ENCODE data around the gene MCRIP1. TPM values are rescaled to one million over a fixed set of nuclear protein-coding genes. Genes with fewer than 3 reads are reported as not detected.

MCRIP1 gene
- total and polyA plus RNA-seq, 2 of the 13 experiments (the other 11 are each of a cell fraction or from before 2014, with no cell fraction given) = 79.7 to 84.9 TPM

GRCh38 chr17:81821603-81822311 is 11.3 kb downstream of the MCRIP1 start:
- ATAC-seq = peak; percentile 84
- H3K27ac ChIP-seq (ENCODE audit: extremely low read length, insufficient read depth, low read length) = peak overlapping the region; percentile 53
- peak overlapping the region in 1 of 3 experiments; percentile 40; a peak in 1 of 6 replicates for H3K4me3 ChIP-seq (replicated peaks in 1 of 3; ENCODE audit: insufficient read depth in 1 of 3, low read depth in 2 of 3, low read length in 3 of 3)
- CTCF ChIA-PET (ENCODE audit: low intra/inter-chr PET ratio, low total read pairs) = interaction anchor here (1.2 to 2.5 kb wide), 3 partner anchors 11 to 88 kb away, joined by 3 to 8 read pairs (median 3); partner anchors contain the start of gene MCRIP1
- H3K9ac ChIP-seq (ENCODE audit: insufficient read depth, low read depth, low read length) = no peak overlapping the region; the same call in 1 of the 2 replicates
- peak; percentile 88 for FAIRE-seq
- POLR2A ChIA-PET = interaction anchor here (0.6 to 2.1 kb wide), 24 partner anchors 11 to 285 kb away, joined by 3 to 52 read pairs (median 5); partner anchors contain the start of genes ALYREF, ANAPC11, ARL16 and DCXR
- no peak overlapping the region for H2AFZ ChIP-seq (ENCODE audit: low read length)
- no peaks in the 10 kb centered on the region for H3K9me3 ChIP-seq (ENCODE audit: low read length)
- H3K36me3 ChIP-seq (replicated peaks in 1 of 2; ENCODE audit: control insufficient read depth in 1 of 2, insufficient read depth in 2 of 2, low read length in 2 of 2) = peaks cover 2 to 6% of the 10 kb centered on the region in 2 experiments; a peak in 2 of 5 replicates
- 27% methylated on average over 3 of the region's 20 CpGs for WGBS (ENCODE audit: low lambda C conversion rate)
- H3K27me3 ChIP-seq (ENCODE audit: control insufficient read depth in 1 of 2, insufficient read depth in 2 of 2, low read length in 2 of 2) = no peaks in the 10 kb centered on the region; a peak in 2 of 5 replicates
- intact Hi-C loops (cut with micrococcal nuclease; ENCODE audit: unreplicated experiment) (loop anchor here (5.0 kb wide), 1 partner anchor 41 kb away; the partner anchor contains the start of gene P4HB), in situ Hi-C loops (cut with HindIII; ENCODE audit: extremely low pct_ligation_motif_present, low pct_unique_long_range_greater_than_20kb) (no loop called here)
- no peaks in the 10 kb centered on the region; the same call in 1 of the 2 replicates for H4K20me1 ChIP-seq (ENCODE audit: insufficient read depth, low read length)
- no peaks in the 10 kb centered on the region for H3K79me2 ChIP-seq (ENCODE audit: insufficient read depth, low read length)
- peak; percentile 84 for DNase-seq (ENCODE audit: low spot score)
- H3K4me2 ChIP-seq (ENCODE audit: low read depth, low read length) = peak overlapping the region; percentile 43
- peaks cover 37% of the 10 kb centered on the region for H3K4me1 ChIP-seq (ENCODE audit: insufficient read depth, low read length)
- BruUV-seq (replicated peaks) = no TSS peak
- TF ChIP-seq BCL6 (CRISPR knock-in tag; IDR thresholded peaks at IDR 0.05) (peak; percentile 91), ZNF574 (CRISPR knock-in tag; IDR thresholded peaks at IDR 0.05) (peak; percentile 62), ERF (CRISPR knock-in tag; IDR thresholded peaks at IDR 0.05) (peak; percentile 83), HNF4A (CRISPR knock-in tag; IDR thresholded peaks at IDR 0.05) (peak; percentile 36; the same call in 1 of the 2 replicates), ZNF407 (CRISPR knock-in tag; IDR thresholded peaks at IDR 0.05; ENCODE audit: not compliant biosample characterization) (no peak), CREB3 (CRISPR knock-in tag; IDR thresholded peaks at IDR 0.05) (no peak), ATF7 (IDR thresholded peaks at IDR 0.05) (no peak), ATF7 (CRISPR knock-in tag; IDR thresholded peaks at IDR 0.05) (no peak)
